HEK293 (cell line): Measurements from ENCODE around the gene IGF1R.
A peak's percentile ranks its signal among the peaks of the same experiment; 100 is the strongest.

ENCODE experiments used
- CTCF ChIA-PET: fragments of 350-600 bp; formaldehyde crosslinking; extraction: SDS; loops from one replicate; lab custom pipeline; 2021; ENCODE audit warnings: antibody characterized with exemption; lab: Yijun Ruan, JAX
- POLR2A ChIA-PET: fragments of 300-600 bp; formaldehyde crosslinking; extraction: SDS; loops from one replicate; lab custom pipeline; 2020; ENCODE audit warnings: antibody characterized with exemption, inconsistent platforms; lab: Yijun Ruan, JAX
- H3K27ac ChIP-seq: fragments of 200-500 bp; sonication (Bioruptor generic); 2 replicates; pipeline ENCODE4 v1.5.1; 2014; ENCODE audit warnings: low read depth, low read length, control low read depth, inconsistent platforms; ENCODE audit errors: extremely low read depth
- H3K36me3 ChIP-seq, 2 experiments: fragments of 200-500 bp in 1 of 2; sonication (Bioruptor generic) in 1 of 2; 1 replicate in 1 of 2; 2 replicates in 1 of 2; pipeline ENCODE4 v1.5.1; 2014 to 2017; ENCODE audit warnings: inconsistent platforms in 2 of 2, low read length in 2 of 2; ENCODE audit not compliant: control insufficient read depth in 2 of 2, insufficient read depth in 1 of 2
- H3K4me1 ChIP-seq: fragments of 200-500 bp; sonication (Bioruptor generic); 2 replicates; pipeline ENCODE4 v1.5.1; 2014; ENCODE audit warnings: mild to moderate bottlenecking, low read length, inconsistent platforms; ENCODE audit not compliant: control insufficient read depth, insufficient read depth
- H3K4me3 ChIP-seq: 2 replicates; pipeline ENCODE4 v1.5.1; 2011; ENCODE audit warnings: low read depth, mild to moderate bottlenecking, control low read depth, low read length, moderate library complexity
- H3K9me3 ChIP-seq: fragments of 200-500 bp; sonication (Bioruptor generic); 2 replicates; pipeline ENCODE4 v1.5.1; 2014; ENCODE audit warnings: low read depth, low read length, inconsistent platforms; ENCODE audit not compliant: control insufficient read depth, insufficient read depth
- EGR2 ChIP-seq: fragments of 450-650 bp; formaldehyde crosslinking; IDR thresholded peaks from 2 replicates; pipeline ENCODE4 v1.5.1; 2016; ENCODE audit warnings: low read depth, missing biosample characterization, missing genetic modification characterization
- FEZF1 ChIP-seq: fragments of 450-650 bp; formaldehyde crosslinking; IDR thresholded peaks from 2 replicates; pipeline ENCODE4 v1.5.1; 2016; ENCODE audit warnings: missing biosample characterization, missing genetic modification characterization
- SP2 ChIP-seq: fragments of 450-650 bp; formaldehyde crosslinking; IDR thresholded peaks from 2 replicates; pipeline ENCODE4 v1.5.1; 2016; ENCODE audit warnings: missing biosample characterization, missing genetic modification characterization
- ZBTB17 ChIP-seq: fragments of 450-650 bp; formaldehyde crosslinking; IDR thresholded peaks from 2 replicates; pipeline ENCODE4 v1.5.1; 2016; ENCODE audit warnings: missing biosample characterization, missing genetic modification characterization
- ZBTB8A ChIP-seq: fragments of 450-650 bp; formaldehyde crosslinking; IDR thresholded peaks from 2 replicates; pipeline ENCODE4 v1.5.1; 2016; ENCODE audit warnings: missing biosample characterization, missing genetic modification characterization
- ZFHX2 ChIP-seq: fragments of 450-650 bp; formaldehyde crosslinking; conservative IDR thresholded peaks from 2 replicates; pipeline ENCODE4 v1.5.1; 2016; ENCODE audit warnings: missing biosample characterization, missing genetic modification characterization
- ZNF112 ChIP-seq: fragments of 450-650 bp; formaldehyde crosslinking; IDR thresholded peaks from 2 replicates; pipeline ENCODE4 v1.5.0; 2017; ENCODE audit warnings: missing biosample characterization, missing genetic modification characterization
- ZNF155 ChIP-seq: fragments of 450-650 bp; formaldehyde crosslinking; IDR thresholded peaks from 2 replicates; pipeline ENCODE4 v1.5.1; 2016; ENCODE audit warnings: missing biosample characterization, missing genetic modification characterization
- ZNF214 ChIP-seq: fragments of 450-650 bp; formaldehyde crosslinking; IDR thresholded peaks from 2 replicates; pipeline ENCODE4 v1.5.1; 2017; ENCODE audit warnings: missing biosample characterization, mild to moderate bottlenecking, missing genetic modification characterization, borderline replicate concordance
- ZNF274 ChIP-seq, 2 experiments: fragments of 200-500 bp in 1 of 2; fragments of 450-650 bp in 1 of 2; sonication (Bioruptor generic) in 1 of 2; formaldehyde crosslinking in 1 of 2; IDR thresholded peaks; 2 replicates each; pipeline versions ENCODE4 v1.5.1 to v1.6.1; 2014 to 2016; ENCODE audit warnings: borderline replicate concordance in 1 of 2, inconsistent platforms in 1 of 2, low read length in 1 of 2, missing biosample characterization in 1 of 2, missing genetic modification characterization in 1 of 2
- ZNF341 ChIP-seq: fragments of 450-650 bp; formaldehyde crosslinking; IDR thresholded peaks from 2 replicates; pipeline ENCODE4; 2016; ENCODE audit warnings: low read depth, missing biosample characterization, missing genetic modification characterization
- ZNF354C ChIP-seq: fragments of 450-650 bp; formaldehyde crosslinking; IDR thresholded peaks from 2 replicates; pipeline ENCODE4 v1.5.1; 2016; ENCODE audit warnings: missing biosample characterization, missing genetic modification characterization, low read depth, borderline replicate concordance
- ZNF366 ChIP-seq: fragments of 450-650 bp; formaldehyde crosslinking; conservative IDR thresholded peaks from 2 replicates; pipeline ENCODE4 v1.5.1; 2016; ENCODE audit warnings: missing biosample characterization, missing genetic modification characterization
- ZNF560 ChIP-seq: fragments of 450-650 bp; formaldehyde crosslinking; IDR thresholded peaks from 2 replicates; pipeline ENCODE4 v1.5.1; 2017; ENCODE audit warnings: missing biosample characterization, missing genetic modification characterization, borderline replicate concordance
- ZNF561 ChIP-seq: fragments of 450-650 bp; IDR thresholded peaks from 2 replicates; pipeline ENCODE4 v1.5.1; 2018; ENCODE audit warnings: missing biosample characterization, missing genetic modification characterization, borderline replicate concordance
- ZNF600 ChIP-seq: fragments of 450-650 bp; formaldehyde crosslinking; IDR thresholded peaks from 2 replicates; pipeline ENCODE4 v1.5.1; 2016; ENCODE audit warnings: missing biosample characterization, missing genetic modification characterization
- ZNF677 ChIP-seq: fragments of 450-650 bp; IDR thresholded peaks from 2 replicates; pipeline ENCODE4 v1.5.0; 2018; ENCODE audit warnings: missing biosample characterization, mild to moderate bottlenecking, missing genetic modification characterization, moderate library complexity
- ZNF843 ChIP-seq: fragments of 450-650 bp; formaldehyde crosslinking; IDR thresholded peaks from 2 replicates; pipeline ENCODE4 v1.5.1; 2016; ENCODE audit warnings: missing biosample characterization, missing genetic modification characterization
- ZSCAN30 ChIP-seq: fragments of 450-650 bp; IDR thresholded peaks from 2 replicates; pipeline ENCODE4 v1.5.1; 2018; ENCODE audit warnings: missing biosample characterization, mild to moderate bottlenecking, missing genetic modification characterization, moderate library complexity
- TF ChIP-seq, protein P1 (sequence below): fragments of 450-650 bp; IDR thresholded peaks from 2 replicates; pipeline ENCODE4 v1.5.1; 2018; ENCODE audit warnings: missing biosample characterization, mild to moderate bottlenecking, missing genetic modification characterization
- TF ChIP-seq, protein P2 (sequence below): fragments of 450-650 bp; formaldehyde crosslinking; IDR thresholded peaks from 2 replicates; pipeline ENCODE4 v1.5.1; 2016; ENCODE audit warnings: missing biosample characterization, missing genetic modification characterization
- TF ChIP-seq, protein P3 (sequence below): fragments of 450-650 bp; IDR thresholded peaks from 2 replicates; pipeline ENCODE4 v1.5.1; 2018; ENCODE audit warnings: missing biosample characterization, missing genetic modification characterization
- TF ChIP-seq, protein P4 (sequence below): fragments of 450-650 bp; formaldehyde crosslinking; IDR thresholded peaks from 2 replicates; pipeline ENCODE4 v1.5.1; 2016; ENCODE audit warnings: missing biosample characterization, missing genetic modification characterization
- TF ChIP-seq, protein P5 (sequence below): sonication (generic); formaldehyde crosslinking; IDR thresholded peaks from 2 replicates; pipeline ENCODE4 v1.8.1; 2022; ENCODE audit warnings: mild to moderate bottlenecking, moderate library complexity, missing genetic modification reagents
- TF ChIP-seq, protein P6 (sequence below): fragments of 450-650 bp; formaldehyde crosslinking; IDR thresholded peaks from 2 replicates; pipeline ENCODE4 v1.5.1; 2017; ENCODE audit warnings: missing biosample characterization, missing genetic modification characterization

IGF1R gene

DNA sequence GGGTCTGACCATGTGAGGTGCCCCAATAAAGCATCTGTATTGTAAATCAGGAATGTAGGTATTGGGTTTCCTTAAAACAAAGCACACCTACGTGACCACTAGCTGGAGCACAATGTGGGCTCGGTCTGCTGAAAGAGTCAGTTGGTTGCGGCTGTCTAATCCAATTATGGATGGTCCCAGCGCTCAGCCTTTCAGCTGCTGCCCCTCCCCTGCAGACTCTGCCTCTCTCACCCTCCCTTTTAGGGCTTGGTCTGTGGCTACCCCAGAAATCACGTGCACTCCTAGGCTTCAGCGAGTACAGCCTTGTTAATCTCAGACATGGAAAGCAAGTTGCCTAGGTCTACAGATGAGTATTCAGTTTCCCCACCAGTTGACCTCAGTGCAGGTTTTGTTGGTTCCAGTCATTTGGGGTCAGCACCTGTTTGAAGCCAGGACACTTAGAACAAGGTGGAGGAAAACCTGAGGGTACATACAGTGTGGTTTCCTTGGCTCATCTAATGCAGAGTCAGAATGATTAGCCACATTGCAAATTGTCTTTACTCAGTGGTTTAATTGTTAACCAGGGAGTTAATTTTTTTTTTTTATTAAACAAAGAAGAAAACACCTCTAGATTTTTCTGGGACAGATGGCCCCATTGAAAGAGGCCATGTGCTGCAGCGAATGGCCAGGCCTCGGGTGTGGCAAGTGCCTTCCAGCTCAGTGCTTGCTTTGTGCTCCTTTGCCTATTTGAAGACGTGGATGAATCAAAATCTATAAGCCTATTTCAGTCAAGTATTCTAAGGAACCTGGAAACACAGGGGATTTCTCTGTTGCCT is 137.7 kb downstream of the IGF1R start:
- no peak overlapping the region for H3K27ac ChIP-seq
- H3K4me3 ChIP-seq: no peak overlapping the region
- H3K4me1 ChIP-seq: peaks cover 26% of the 10 kb centered on the region
- no peaks in the 10 kb centered on the region for H3K36me3 ChIP-seq
- H3K9me3 ChIP-seq: no peaks in the 10 kb centered on the region
- ChIA-PET POLR2A (no interaction called here), CTCF (interaction anchor here (1.3 kb wide), 1 partner anchor 106 kb away, joined by 5 read pairs; no protein-coding TSS in a partner anchor)
- TF ChIP-seq ZNF366 (tag by site-specific recombination): 0 out of 2 replicates have a peak, but pooled peaks have one; percentile 16
- TF ChIP-seq EGR2: peak; percentile 55; the same call in 1 of the 2 replicates
- peak; percentile 67; the same call in 1 of the 2 replicates for TF ChIP-seq ZBTB17 (tag by site-specific recombination)
- TF ChIP-seq ZNF341: peak; percentile 88
- TF ChIP-seq ZSCAN30 (tag by site-specific recombination): 0 out of 2 replicates have a peak, but pooled peaks have one; percentile 11
- TF ChIP-seq FEZF1: 0 out of 2 replicates have a peak, but pooled peaks have one; percentile 16
- TF ChIP-seq, protein P1, sequence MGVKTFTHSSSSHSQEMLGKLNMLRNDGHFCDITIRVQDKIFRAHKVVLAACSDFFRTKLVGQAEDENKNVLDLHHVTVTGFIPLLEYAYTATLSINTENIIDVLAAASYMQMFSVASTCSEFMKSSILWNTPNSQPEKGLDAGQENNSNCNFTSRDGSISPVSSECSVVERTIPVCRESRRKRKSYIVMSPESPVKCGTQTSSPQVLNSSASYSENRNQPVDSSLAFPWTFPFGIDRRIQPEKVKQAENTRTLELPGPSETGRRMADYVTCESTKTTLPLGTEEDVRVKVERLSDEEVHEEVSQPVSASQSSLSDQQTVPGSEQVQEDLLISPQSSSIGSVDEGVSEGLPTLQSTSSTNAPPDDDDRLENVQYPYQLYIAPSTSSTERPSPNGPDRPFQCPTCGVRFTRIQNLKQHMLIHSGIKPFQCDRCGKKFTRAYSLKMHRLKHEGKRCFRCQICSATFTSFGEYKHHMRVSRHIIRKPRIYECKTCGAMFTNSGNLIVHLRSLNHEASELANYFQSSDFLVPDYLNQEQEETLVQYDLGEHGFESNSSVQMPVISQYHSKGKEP: 0 out of 2 replicates have a peak, but pooled peaks have one; percentile 12
- TF ChIP-seq, protein P2, sequence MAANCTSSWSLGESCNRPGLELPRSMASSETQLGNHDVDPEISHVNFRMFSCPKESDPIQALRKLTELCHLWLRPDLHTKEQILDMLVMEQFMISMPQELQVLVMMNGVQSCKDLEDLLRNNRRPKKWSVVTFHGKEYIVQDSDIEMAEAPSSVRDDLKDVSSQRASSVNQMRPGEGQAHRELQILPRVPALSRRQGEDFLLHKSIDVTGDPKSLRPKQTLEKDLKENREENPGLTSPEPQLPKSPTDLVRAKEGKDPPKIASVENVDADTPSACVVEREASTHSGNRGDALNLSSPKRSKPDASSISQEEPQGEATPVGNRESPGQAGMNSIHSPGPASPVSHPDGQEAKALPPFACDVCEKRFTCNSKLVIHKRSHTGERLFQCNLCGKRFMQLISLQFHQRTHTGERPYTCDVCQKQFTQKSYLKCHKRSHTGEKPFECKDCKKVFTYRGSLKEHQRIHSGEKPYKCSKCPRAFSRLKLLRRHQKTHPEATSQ (tag by site-specific recombination): no peak
- TF ChIP-seq, protein P3, sequence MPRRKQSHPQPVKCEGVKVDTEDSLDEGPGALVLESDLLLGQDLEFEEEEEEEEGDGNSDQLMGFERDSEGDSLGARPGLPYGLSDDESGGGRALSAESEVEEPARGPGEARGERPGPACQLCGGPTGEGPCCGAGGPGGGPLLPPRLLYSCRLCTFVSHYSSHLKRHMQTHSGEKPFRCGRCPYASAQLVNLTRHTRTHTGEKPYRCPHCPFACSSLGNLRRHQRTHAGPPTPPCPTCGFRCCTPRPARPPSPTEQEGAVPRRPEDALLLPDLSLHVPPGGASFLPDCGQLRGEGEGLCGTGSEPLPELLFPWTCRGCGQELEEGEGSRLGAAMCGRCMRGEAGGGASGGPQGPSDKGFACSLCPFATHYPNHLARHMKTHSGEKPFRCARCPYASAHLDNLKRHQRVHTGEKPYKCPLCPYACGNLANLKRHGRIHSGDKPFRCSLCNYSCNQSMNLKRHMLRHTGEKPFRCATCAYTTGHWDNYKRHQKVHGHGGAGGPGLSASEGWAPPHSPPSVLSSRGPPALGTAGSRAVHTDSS: no peak
- TF ChIP-seq ZNF677: no peak
- no peak for TF ChIP-seq ZNF354C (tag by site-specific recombination)
- no peak for TF ChIP-seq ZNF274 (IDR thresholded peaks at IDR 0.05; ENCODE audit: low read length)
- no peak for TF ChIP-seq ZNF274 (tag by site-specific recombination; IDR thresholded peaks at IDR 0.05; ENCODE audit: borderline replicate concordance)
- TF ChIP-seq ZFHX2: peak; percentile 66
- TF ChIP-seq ZNF600 (tag by site-specific recombination): peak; percentile 44
- TF ChIP-seq ZNF112 (tag by site-specific recombination): no peak
- 0 out of 2 replicates have a peak, but pooled peaks have one; percentile 52 for TF ChIP-seq ZNF561
- TF ChIP-seq ZNF843: no peak
- TF ChIP-seq ZNF155 (tag by site-specific recombination): no peak
- no peak for TF ChIP-seq ZNF560
- peak; percentile 35; the same call in 1 of the 2 replicates for TF ChIP-seq SP2 (tag by site-specific recombination)
- TF ChIP-seq, protein P4, sequence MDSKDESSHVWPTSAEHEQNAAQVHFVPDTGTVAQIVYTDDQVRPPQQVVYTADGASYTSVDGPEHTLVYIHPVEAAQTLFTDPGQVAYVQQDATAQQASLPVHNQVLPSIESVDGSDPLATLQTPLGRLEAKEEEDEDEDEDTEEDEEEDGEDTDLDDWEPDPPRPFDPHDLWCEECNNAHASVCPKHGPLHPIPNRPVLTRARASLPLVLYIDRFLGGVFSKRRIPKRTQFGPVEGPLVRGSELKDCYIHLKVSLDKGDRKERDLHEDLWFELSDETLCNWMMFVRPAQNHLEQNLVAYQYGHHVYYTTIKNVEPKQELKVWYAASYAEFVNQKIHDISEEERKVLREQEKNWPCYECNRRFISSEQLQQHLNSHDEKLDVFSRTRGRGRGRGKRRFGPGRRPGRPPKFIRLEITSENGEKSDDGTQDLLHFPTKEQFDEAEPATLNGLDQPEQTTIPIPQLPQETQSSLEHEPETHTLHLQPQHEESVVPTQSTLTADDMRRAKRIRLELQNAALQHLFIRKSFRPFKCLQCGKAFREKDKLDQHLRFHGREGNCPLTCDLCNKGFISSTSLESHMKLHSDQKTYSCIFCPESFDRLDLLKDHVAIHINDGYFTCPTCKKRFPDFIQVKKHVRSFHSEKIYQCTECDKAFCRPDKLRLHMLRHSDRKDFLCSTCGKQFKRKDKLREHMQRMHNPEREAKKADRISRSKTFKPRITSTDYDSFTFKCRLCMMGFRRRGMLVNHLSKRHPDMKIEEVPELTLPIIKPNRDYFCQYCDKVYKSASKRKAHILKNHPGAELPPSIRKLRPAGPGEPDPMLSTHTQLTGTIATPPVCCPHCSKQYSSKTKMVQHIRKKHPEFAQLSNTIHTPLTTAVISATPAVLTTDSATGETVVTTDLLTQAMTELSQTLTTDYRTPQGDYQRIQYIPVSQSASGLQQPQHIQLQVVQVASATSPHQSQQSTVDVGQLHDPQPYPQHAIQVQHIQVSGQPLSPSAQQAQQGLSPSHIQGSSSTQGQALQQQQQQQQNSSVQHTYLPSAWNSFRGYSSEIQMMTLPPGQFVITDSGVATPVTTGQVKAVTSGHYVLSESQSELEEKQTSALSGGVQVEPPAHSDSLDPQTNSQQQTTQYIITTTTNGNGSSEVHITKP (tag by site-specific recombination): peak; percentile 83
- TF ChIP-seq ZBTB8A (tag by site-specific recombination): peak; percentile 55
- TF ChIP-seq, protein P5, sequence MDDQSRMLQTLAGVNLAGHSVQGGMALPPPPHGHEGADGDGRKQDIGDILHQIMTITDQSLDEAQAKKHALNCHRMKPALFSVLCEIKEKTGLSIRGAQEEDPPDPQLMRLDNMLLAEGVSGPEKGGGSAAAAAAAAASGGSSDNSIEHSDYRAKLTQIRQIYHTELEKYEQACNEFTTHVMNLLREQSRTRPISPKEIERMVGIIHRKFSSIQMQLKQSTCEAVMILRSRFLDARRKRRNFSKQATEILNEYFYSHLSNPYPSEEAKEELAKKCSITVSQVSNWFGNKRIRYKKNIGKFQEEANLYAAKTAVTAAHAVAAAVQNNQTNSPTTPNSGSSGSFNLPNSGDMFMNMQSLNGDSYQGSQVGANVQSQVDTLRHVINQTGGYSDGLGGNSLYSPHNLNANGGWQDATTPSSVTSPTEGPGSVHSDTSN: no peak
- TF ChIP-seq, protein P6, sequence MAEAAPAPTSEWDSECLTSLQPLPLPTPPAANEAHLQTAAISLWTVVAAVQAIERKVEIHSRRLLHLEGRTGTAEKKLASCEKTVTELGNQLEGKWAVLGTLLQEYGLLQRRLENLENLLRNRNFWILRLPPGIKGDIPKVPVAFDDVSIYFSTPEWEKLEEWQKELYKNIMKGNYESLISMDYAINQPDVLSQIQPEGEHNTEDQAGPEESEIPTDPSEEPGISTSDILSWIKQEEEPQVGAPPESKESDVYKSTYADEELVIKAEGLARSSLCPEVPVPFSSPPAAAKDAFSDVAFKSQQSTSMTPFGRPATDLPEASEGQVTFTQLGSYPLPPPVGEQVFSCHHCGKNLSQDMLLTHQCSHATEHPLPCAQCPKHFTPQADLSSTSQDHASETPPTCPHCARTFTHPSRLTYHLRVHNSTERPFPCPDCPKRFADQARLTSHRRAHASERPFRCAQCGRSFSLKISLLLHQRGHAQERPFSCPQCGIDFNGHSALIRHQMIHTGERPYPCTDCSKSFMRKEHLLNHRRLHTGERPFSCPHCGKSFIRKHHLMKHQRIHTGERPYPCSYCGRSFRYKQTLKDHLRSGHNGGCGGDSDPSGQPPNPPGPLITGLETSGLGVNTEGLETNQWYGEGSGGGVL (tag by site-specific recombination): no peak
- TF ChIP-seq ZNF214 (tag by site-specific recombination): no peak
